Peyer's patch (tissue), 4 donors: ENCODE measurements around the gene RNF38.

ENCODE experiments used
- POLR2A ChIP-seq, 2 donors: fragments of 450-650 bp; IDR thresholded peaks; one replicate each; pipeline ENCODE4 v1.5.1; 2017; ENCODE audit warnings: antibody characterized with exemption in 2 of 2, mild to moderate bottlenecking in 2 of 2, moderate library complexity in 2 of 2
- TF ChIP-seq, protein P1 (sequence below), 6 experiments: fragments of 450-650 bp in 4 of 6; fragments of 200-600 bp in 2 of 6; sonication (generic) in 1 of 6; IDR thresholded peaks; one replicate each; pipeline ENCODE4 v1.5.1; 2017 to 2019; ENCODE audit warnings: antibody characterized with exemption in 6 of 6, mild to moderate bottlenecking in 3 of 6, moderate library complexity in 1 of 6

DNA sequence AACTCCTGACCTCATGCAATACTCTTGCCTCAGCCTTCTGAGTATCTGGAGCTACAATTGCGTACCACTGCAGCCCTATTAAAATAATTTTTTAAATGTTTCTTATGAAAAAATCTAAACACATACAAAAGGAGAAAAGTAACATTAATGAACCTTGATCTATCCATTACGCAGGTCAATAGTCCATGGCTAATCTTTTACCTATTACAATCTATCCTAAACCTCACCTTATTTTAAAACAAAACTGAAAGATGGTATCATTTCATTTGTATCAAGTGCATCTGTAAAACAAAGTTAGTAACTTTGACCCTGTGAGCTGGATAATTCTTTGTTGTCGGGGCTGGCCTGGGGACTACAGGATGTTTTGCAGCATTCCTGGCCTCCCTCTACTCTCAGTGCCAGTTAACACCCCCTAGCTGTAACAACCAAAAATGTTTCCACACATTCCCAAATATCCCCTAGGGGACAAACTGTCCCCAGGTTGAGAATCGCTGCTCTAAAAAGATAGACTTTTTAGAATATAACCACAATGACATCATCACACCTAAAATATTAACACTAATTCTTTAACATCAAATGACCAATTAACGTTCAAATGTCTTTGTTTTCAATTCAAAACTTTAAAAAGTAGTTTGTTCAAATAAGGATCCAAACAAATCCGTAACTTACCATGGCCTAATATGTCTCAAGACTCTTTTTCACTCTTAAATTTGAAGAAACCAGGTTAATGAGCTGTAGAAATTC is 54.8 kb downstream of the RNF38 start:
- TF ChIP-seq, protein P1, sequence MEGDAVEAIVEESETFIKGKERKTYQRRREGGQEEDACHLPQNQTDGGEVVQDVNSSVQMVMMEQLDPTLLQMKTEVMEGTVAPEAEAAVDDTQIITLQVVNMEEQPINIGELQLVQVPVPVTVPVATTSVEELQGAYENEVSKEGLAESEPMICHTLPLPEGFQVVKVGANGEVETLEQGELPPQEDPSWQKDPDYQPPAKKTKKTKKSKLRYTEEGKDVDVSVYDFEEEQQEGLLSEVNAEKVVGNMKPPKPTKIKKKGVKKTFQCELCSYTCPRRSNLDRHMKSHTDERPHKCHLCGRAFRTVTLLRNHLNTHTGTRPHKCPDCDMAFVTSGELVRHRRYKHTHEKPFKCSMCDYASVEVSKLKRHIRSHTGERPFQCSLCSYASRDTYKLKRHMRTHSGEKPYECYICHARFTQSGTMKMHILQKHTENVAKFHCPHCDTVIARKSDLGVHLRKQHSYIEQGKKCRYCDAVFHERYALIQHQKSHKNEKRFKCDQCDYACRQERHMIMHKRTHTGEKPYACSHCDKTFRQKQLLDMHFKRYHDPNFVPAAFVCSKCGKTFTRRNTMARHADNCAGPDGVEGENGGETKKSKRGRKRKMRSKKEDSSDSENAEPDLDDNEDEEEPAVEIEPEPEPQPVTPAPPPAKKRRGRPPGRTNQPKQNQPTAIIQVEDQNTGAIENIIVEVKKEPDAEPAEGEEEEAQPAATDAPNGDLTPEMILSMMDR (IDR thresholded peaks at IDR 0.05) = no peak
- TF ChIP-seq POLR2A (IDR thresholded peaks at IDR 0.05) = no peak
